Measurements from ENCODE around the gene HOXA2.

DNA sequence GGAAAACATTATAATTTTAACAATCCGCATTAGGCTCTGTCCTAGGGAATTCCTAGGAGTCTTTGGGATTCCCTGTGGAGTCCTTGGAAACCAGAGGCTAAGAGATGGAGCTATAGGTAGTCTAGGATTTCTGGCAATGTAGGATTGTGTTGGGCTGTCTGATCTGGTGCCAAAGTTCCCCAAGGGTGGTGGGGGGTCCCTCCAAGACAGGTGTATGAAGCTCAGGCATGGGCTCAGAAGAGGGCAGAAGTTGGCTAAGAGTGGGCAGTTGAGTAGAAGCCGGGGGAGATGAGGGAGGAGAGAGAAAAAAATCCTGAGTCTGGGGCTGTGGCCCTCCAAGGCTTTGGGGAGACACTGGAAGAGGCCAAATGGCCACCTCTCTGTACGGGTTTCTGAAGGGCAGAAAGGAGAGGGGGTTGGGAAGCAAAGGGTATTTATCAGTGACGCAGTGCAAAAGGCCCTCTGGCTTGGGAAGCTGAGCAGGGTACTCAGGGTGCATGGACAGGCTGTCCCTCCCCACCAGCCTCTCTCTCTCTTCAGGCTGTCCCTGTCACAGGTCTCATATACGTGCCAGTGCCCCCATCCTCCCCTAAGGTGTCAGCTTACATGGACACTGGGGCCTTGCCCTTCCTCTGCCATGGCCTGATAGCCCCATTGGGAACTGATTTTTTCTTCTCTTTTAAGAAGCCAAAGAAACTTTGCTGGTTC lies 44.2 kb upstream of the HOXA2 start:
- TF ChIP-seq POLR2AphosphoS5 (IDR thresholded peaks at IDR 0.05; ENCODE audit: low read depth, low read length) (no peak), POLR2A (IDR thresholded peaks at IDR 0.05; ENCODE audit: low read depth, low read length) (no peak), SPI1 (IDR thresholded peaks at IDR 0.05; ENCODE audit: low read depth, low read length) (no peak)
